HEK293T (cell line): ENCODE data around the gene GDPD5.

ENCODE experiments used
- ELF4 ChIP-seq: fragments of 450-650 bp; IDR thresholded peaks from 2 replicates; pipeline ENCODE4 v1.6.1; 2017; ENCODE audit warnings: antibody characterized with exemption
- FOXK2 ChIP-seq: fragments of 450-650 bp; IDR thresholded peaks from 2 replicates; pipeline ENCODE4 v1.6.1; 2016; ENCODE audit warnings: mild to moderate bottlenecking
- HDGF ChIP-seq: fragments of 450-650 bp; IDR thresholded peaks from 2 replicates; pipeline ENCODE4 v1.6.1; 2017; ENCODE audit warnings: antibody characterized with exemption, borderline replicate concordance
- L3MBTL2 ChIP-seq: fragments of 450-650 bp; conservative IDR thresholded peaks from 2 replicates; pipeline ENCODE4 v1.6.1; 2016; ENCODE audit warnings: mild to moderate bottlenecking
- NFRKB ChIP-seq: fragments of 450-650 bp; IDR thresholded peaks from 2 replicates; pipeline ENCODE4 v1.6.1; 2016; ENCODE audit warnings: mild to moderate bottlenecking, moderate library complexity
- SP1 ChIP-seq: fragments of 450-650 bp; IDR thresholded peaks from 2 replicates; pipeline ENCODE4 v1.6.1; 2017
- SUZ12 ChIP-seq: fragments of 450-650 bp; IDR thresholded peaks from 2 replicates; pipeline ENCODE4 v1.6.1; 2016; ENCODE audit warnings: mild to moderate bottlenecking
- TARDBP ChIP-seq: fragments of 450-650 bp; IDR thresholded peaks from 2 replicates; pipeline ENCODE4 v1.6.1; 2016
- ZNF384 ChIP-seq: fragments of 450-650 bp; IDR thresholded peaks from 2 replicates; pipeline ENCODE4 v1.6.1; 2016

DNA sequence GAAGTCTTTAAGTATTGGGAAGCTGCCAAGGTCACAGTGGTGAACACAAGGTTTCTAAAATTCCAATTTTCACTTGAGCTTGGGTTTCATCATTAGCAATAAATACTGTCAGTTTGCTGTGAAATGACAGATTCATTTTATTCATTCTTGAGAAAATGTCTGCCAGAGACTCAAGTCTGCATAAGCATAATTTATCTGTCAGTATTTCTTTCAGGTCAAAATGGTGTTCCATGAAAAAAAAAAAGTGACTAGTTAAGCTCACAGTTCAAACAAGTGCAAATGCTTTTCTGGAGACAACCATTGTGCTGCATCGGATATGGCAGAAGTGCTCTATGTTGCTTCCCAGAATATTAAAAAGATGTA, 8.1 kb upstream of the GDPD5 start:
- TF ChIP-seq SP1 (no peak), ZNF384 (no peak), NFRKB (no peak), SUZ12 (no peak), L3MBTL2 (no peak), TARDBP (no peak), HDGF (no peak), FOXK2 (no peak), ELF4 (no peak)
